Hepatocyte (in vitro differentiated cells): ENCODE results near the gene LRRC8A. TPM values are rescaled to one million over a fixed set of nuclear protein-coding genes. Genes with fewer than 3 reads are reported as not detected.

ENCODE experiments used
- DNase-seq: peaks from one replicate; pipeline ENCODE4 v3.0.0-alpha.2; 2016; ENCODE audit warnings: low spot score
- H2AFZ ChIP-seq: fragments of 200-600 bp; sonication (generic); 2 replicates; pipeline ENCODE4 v1.6.0; 2016; ENCODE audit warnings: antibody characterized with exemption, mild to moderate bottlenecking
- H3K27ac ChIP-seq: fragments of 200-600 bp; sonication (generic); 2 replicates; pipeline ENCODE4 v1.5.1; 2016; ENCODE audit warnings: mild to moderate bottlenecking
- H3K27me3 ChIP-seq: fragments of 200-600 bp; sonication (generic); 2 replicates; pipeline ENCODE4 v1.6.1; 2016
- H3K36me3 ChIP-seq: fragments of 200-600 bp; sonication (generic); replicated peaks from 2 replicates; pipeline ENCODE4 v1.5.1; 2016; ENCODE audit warnings: low read depth; ENCODE audit not compliant: insufficient read depth
- H3K4me1 ChIP-seq: fragments of 200-600 bp; sonication (generic); 2 replicates; pipeline ENCODE4 v1.5.1; 2016; ENCODE audit warnings: mild to moderate bottlenecking, moderate library complexity; ENCODE audit not compliant: insufficient read depth
- H3K4me2 ChIP-seq: fragments of 200-600 bp; sonication (generic); 2 replicates; pipeline ENCODE4 v1.6.0; 2016
- H3K4me3 ChIP-seq: fragments of 200-600 bp; sonication (generic); 2 replicates; pipeline ENCODE4 v1.5.1; 2016; ENCODE audit warnings: mild to moderate bottlenecking
- H3K79me2 ChIP-seq: fragments of 200-600 bp; sonication (generic); 2 replicates; pipeline ENCODE4 v1.6.0; 2017; ENCODE audit warnings: mild to moderate bottlenecking
- H3K9me2 ChIP-seq: fragments of 200-600 bp; sonication (generic); replicated peaks from 2 replicates; pipeline ENCODE4 v1.6.0; 2017; ENCODE audit warnings: mild to moderate bottlenecking; ENCODE audit not compliant: insufficient read depth
- H3K9me3 ChIP-seq: fragments of 200-600 bp; sonication (generic); 2 replicates; pipeline ENCODE4 v1.5.1; 2016; ENCODE audit warnings: low read depth, mild to moderate bottlenecking
- H4K20me1 ChIP-seq: fragments of 200-600 bp; sonication (generic); 2 replicates; pipeline ENCODE4 v1.6.0; 2016; ENCODE audit warnings: mild to moderate bottlenecking; ENCODE audit not compliant: insufficient read depth, poor library complexity, severe bottlenecking
- EZH2 ChIP-seq: fragments of 200-600 bp; sonication (generic); IDR thresholded peaks from 2 replicates; pipeline ENCODE4 v1.6.1; 2016; ENCODE audit warnings: antibody characterized with exemption, mild to moderate bottlenecking, borderline replicate concordance
- EZH2phosphoT487 ChIP-seq: fragments of 200-600 bp; sonication (generic); IDR thresholded peaks from one replicate; pipeline ENCODE4 v1.6.1; 2018; ENCODE audit warnings: antibody characterized with exemption, mild to moderate bottlenecking, low read depth, moderate library complexity; ENCODE audit not compliant: unreplicated experiment, severe bottlenecking
- WGBS: methylation state at CpG from one replicate; pipeline ENCODE4 v1.1.6; 2016; ENCODE audit warnings: low lambda C conversion rate; ENCODE audit errors: missing lambda C conversion rate; 5-methylcytosine and 5-hydroxymethylcytosine counted together
- polyA plus RNA-seq: library from polyadenylated mRNA; unstranded; fragments of >200 nt; fragmentation: Nextera tagmentation; extraction: Ambion mirVana; gene quantifications from 2 replicates; pipeline ENCODE4 v1.2.1, GENCODE V29; 2016
- total RNA-seq: library from RNA; depleted of rRNA; stranded (reverse); fragments of >200 nt; gene quantifications from 2 replicates; pipeline ENCODE4 v1.2.3, GENCODE V29; 2014
- TF ChIP-seq, protein P1 (sequence below): fragments of 200-600 bp; sonication (generic); IDR thresholded peaks from 2 replicates; pipeline ENCODE4 v1.5.1; 2016; ENCODE audit warnings: antibody characterized with exemption, mild to moderate bottlenecking; ENCODE audit not compliant: poor library complexity

The LRRC8A gene
- total and polyA plus RNA-seq, 2 experiments from 2014 or later = 30.7 to 55.6 TPM

DNA sequence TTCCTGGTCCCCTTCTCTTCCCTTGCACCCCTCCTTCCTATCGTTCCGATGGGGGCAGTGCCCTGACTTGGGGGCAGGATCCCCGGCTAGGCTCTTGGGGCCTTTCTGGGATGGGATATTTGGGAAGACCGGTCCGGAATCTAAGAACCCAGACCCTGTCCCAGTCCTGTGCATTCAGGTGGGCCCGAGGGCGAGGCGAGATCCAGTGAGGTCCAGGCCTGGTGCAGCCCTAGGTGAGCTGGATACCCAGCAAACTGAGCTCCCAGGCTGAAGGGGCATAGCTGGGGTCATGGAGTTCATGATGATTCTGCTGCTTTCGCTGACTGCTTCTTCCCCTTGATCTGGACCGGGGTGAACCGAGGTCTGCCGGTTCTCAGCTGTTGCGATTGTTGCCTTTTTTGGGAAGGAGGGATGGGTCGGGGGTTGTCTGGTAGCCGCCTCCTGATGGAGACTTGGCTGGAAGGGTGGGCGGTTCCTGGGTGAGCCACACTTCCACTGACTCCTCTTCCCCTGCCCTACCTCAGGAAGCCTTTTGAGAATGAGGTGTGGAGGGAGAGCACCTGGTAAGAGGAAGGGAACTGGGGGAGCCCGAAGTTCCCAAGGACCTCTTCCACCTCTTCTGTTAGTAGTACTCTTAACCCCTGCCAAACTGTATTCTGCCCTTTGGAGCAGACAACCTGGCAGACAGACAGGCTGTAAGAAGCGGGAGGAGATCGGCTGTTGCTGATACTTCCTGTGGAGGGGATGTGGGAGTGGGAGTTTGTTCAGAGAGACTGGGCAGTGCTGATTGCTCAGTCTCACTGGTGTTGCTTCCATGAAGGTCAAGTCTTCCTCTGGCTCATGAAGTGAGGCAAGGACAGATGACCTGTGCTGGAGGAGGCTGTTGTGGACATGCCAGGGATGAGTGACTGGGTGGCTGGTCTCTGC, 1.0 kb downstream of the LRRC8A start:
- peaks cover 58% of the 10 kb centered on the region for H3K79me2 ChIP-seq
- TF ChIP-seq EZH2phosphoT487 (no peak), EZH2 (no peak)
- TF ChIP-seq, protein P1, sequence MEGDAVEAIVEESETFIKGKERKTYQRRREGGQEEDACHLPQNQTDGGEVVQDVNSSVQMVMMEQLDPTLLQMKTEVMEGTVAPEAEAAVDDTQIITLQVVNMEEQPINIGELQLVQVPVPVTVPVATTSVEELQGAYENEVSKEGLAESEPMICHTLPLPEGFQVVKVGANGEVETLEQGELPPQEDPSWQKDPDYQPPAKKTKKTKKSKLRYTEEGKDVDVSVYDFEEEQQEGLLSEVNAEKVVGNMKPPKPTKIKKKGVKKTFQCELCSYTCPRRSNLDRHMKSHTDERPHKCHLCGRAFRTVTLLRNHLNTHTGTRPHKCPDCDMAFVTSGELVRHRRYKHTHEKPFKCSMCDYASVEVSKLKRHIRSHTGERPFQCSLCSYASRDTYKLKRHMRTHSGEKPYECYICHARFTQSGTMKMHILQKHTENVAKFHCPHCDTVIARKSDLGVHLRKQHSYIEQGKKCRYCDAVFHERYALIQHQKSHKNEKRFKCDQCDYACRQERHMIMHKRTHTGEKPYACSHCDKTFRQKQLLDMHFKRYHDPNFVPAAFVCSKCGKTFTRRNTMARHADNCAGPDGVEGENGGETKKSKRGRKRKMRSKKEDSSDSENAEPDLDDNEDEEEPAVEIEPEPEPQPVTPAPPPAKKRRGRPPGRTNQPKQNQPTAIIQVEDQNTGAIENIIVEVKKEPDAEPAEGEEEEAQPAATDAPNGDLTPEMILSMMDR = no peak
- H3K4me1 ChIP-seq = peaks cover 5% of the 10 kb centered on the region
- no peaks in the 10 kb centered on the region for H3K27me3 ChIP-seq
- H3K4me2 ChIP-seq = peak overlapping the region; percentile 97
- DNase-seq = no peak
- H3K4me3 ChIP-seq = peak overlapping the region; percentile 69
- no peaks in the 10 kb centered on the region for H3K36me3 ChIP-seq
- no peaks in the 10 kb centered on the region for H3K9me3 ChIP-seq
- peak overlapping the region; percentile 92 for H3K27ac ChIP-seq
- no peaks in the 10 kb centered on the region for H3K9me2 ChIP-seq
- peaks cover 5% of the 10 kb centered on the region for H4K20me1 ChIP-seq
- WGBS = 2% methylated on average over 19 of the region's 19 CpGs
- H2AFZ ChIP-seq = peak overlapping the region; percentile 87

DNA sequence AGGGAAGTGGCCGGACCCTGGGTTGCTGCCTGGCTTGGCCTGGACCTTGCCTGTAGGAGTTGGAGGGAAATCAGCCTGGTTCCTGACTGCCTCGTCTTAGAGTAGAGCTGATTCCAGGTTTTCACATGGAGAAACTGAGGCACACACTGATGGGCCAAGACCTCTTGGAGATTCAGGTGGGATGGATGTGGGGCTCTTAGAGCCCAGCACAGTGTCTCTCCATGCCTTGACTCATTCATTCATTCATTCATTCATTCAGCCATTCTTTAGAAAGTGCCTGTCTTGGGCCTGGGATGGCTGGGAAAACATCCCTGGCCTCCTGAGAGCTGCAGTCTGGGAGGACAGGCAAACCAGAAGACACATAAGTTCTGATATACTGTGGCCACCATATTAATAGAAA, 2.2 kb downstream of the LRRC8A start:
- no peak overlapping the region for H2AFZ ChIP-seq
- no peak overlapping the region for H3K27ac ChIP-seq
- H4K20me1 ChIP-seq = peaks cover 5% of the 10 kb centered on the region
- peaks cover 5% of the 10 kb centered on the region for H3K4me1 ChIP-seq
- no peaks in the 10 kb centered on the region for H3K36me3 ChIP-seq
- TF ChIP-seq EZH2phosphoT487 (no peak), EZH2 (no peak)
- TF ChIP-seq, protein P1 = no peak
- DNase-seq = no peak
- no peaks in the 10 kb centered on the region for H3K27me3 ChIP-seq
- H3K9me3 ChIP-seq = no peaks in the 10 kb centered on the region
- peak overlapping the region; percentile 97 for H3K4me2 ChIP-seq
- H3K79me2 ChIP-seq = peaks cover 71% of the 10 kb centered on the region
- H3K9me2 ChIP-seq = no peaks in the 10 kb centered on the region
- no peak overlapping the region for H3K4me3 ChIP-seq
- WGBS = 95% methylated on average over 2 of the region's 2 CpGs

DNA sequence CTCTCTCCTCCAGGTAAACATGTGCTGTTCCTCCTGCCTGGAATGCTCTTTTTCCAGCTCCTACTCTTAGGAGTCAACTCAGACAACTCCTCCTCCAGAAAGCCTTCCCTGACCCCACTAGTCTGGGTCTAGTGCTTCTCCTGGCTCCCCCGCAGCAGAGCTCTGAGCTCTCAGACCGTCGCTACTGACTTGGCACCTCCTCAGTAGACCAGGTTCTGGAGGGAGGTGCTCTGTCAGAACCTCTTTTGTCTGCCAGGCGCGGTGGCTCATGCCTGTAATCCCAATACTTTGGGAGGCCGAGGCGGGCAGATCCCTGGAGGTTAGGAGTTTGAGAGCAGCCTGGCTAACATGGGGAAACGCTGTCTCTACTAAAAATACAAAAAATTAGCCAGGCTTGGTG, 3.4 kb downstream of the LRRC8A start:
- H3K36me3 ChIP-seq = no peaks in the 10 kb centered on the region
- H3K27me3 ChIP-seq = no peaks in the 10 kb centered on the region
- H3K9me3 ChIP-seq = no peaks in the 10 kb centered on the region
- no peak overlapping the region for H3K4me3 ChIP-seq
- peaks cover 71% of the 10 kb centered on the region for H3K79me2 ChIP-seq
- no peak overlapping the region for H3K4me2 ChIP-seq
- H2AFZ ChIP-seq = no peak overlapping the region
- TF ChIP-seq, protein P1 = no peak
- TF ChIP-seq EZH2phosphoT487 (no peak), EZH2 (no peak)
- peak overlapping the region; percentile 40 for H3K27ac ChIP-seq
- 89% methylated on average over 8 of the region's 8 CpGs for WGBS
- peaks cover 5% of the 10 kb centered on the region for H4K20me1 ChIP-seq
- no peaks in the 10 kb centered on the region for H3K9me2 ChIP-seq
- peaks cover 5% of the 10 kb centered on the region for H3K4me1 ChIP-seq
- no peak for DNase-seq
